ENCODE data around the gene MIGA2.
A peak's percentile ranks its signal among the peaks of the same experiment; 100 is the strongest.
"Not testable (repeated sequence)": the region's sequence is repeated elsewhere in the genome, so short reads cannot be mapped to it uniquely, and the experiment has no call there.

The MIGA2 gene

GRCh38 chr9:129100383-129101169, 64.2 kb downstream of the MIGA2 start:
- no peak for DNase-seq (ENCODE audit: low spot score)

- no peak for DNase-seq (ENCODE audit: low spot score)
Measured at GRCh38 chr9:129101279-129101678, 64.9 kb downstream of the MIGA2 start.

GRCh38 chr9:129102095-129102525, 65.7 kb downstream of the MIGA2 start:
- DNase-seq (ENCODE audit: low spot score) = no peak

GRCh38 chr9:129102791-129103594, 66.6 kb downstream of the MIGA2 start:
- DNase-seq (ENCODE audit: low spot score) = peak; percentile 56

- no peak for DNase-seq (ENCODE audit: low spot score)
Measured at GRCh38 chr9:129103595-129103965, 67.2 kb downstream of the MIGA2 start.

- DNase-seq (ENCODE audit: low spot score) = no peak
Measured at GRCh38 chr9:129104051-129104450, 67.6 kb downstream of the MIGA2 start.

- no peak for DNase-seq (ENCODE audit: low spot score)
Measured at GRCh38 chr9:129105857-129106694, 69.7 kb downstream of the MIGA2 start.

GRCh38 chr9:129107651-129108050, 71.2 kb downstream of the MIGA2 start:
- DNase-seq (ENCODE audit: low spot score) = no peak

GRCh38 chr9:129108083-129108804, 71.8 kb downstream of the MIGA2 start:
- DNase-seq (ENCODE audit: low spot score) = no peak

GRCh38 chr9:129108805-129109536, 72.5 kb downstream of the MIGA2 start:
- no peak for DNase-seq (ENCODE audit: low spot score)

GRCh38 chr9:129109537-129109903, 73.1 kb downstream of the MIGA2 start:
- DNase-seq (ENCODE audit: low spot score) = peak; percentile 13

- DNase-seq (ENCODE audit: low spot score) = no peak
Measured at GRCh38 chr9:129109952-129110739, 73.7 kb downstream of the MIGA2 start.

- peak; percentile 94 for DNase-seq (ENCODE audit: low spot score)
Measured at GRCh38 chr9:129110740-129111527, 74.5 kb downstream of the MIGA2 start, which contains the start of the genes CRAT and PTPA. TSS of gene CRAT (minus strand) at chr9:129110793. CDS start at chr9:129110509, 284 bp downstream. TSS of gene PTPA (plus strand) at chr9:129111415. CDS start at chr9:129111601, 186 bp downstream.

GRCh38 chr9:129111528-129112151, 75.2 kb downstream of the MIGA2 start:
- peak; percentile 28 for DNase-seq (ENCODE audit: low spot score)

- not testable (repeated sequence) for DNase-seq (ENCODE audit: low spot score)
Measured at GRCh38 chr9:129112526-129112925, 76.1 kb downstream of the MIGA2 start.

- DNase-seq (ENCODE audit: low spot score) = no peak
Measured at GRCh38 chr9:129113645-129114304, 77.3 kb downstream of the MIGA2 start.

GRCh38 chr9:129118799-129119198, 82.4 kb downstream of the MIGA2 start:
- no peak for DNase-seq (ENCODE audit: low spot score)

GRCh38 chr9:129121483-129121882, 85.1 kb downstream of the MIGA2 start:
- no peak for DNase-seq (ENCODE audit: low spot score)

Data from hematopoietic multipotent progenitor cell treated with erythropoietin and hydrocortisone succinate and interleukin-3 and kit ligand, for 17 days (in vitro differentiated cells).